NT2/D1 (cell line): ENCODE measurements around the gene OCRL.

Experiments
- SUZ12 ChIP-seq: IDR thresholded peaks from 2 replicates; pipeline ENCODE4 v1.6.1; 2011; ENCODE audit not compliant: insufficient read length, insufficient read depth; ENCODE audit errors: extremely low read depth
- YY1 ChIP-seq: IDR thresholded peaks from 2 replicates; pipeline ENCODE4 v1.6.1; 2011; ENCODE audit not compliant: insufficient read length, insufficient read depth
- ZNF274 ChIP-seq: IDR thresholded peaks from 2 replicates; pipeline ENCODE4 v1.6.1; 2011; ENCODE audit warnings: mild to moderate bottlenecking, low read depth, low read length

DNA sequence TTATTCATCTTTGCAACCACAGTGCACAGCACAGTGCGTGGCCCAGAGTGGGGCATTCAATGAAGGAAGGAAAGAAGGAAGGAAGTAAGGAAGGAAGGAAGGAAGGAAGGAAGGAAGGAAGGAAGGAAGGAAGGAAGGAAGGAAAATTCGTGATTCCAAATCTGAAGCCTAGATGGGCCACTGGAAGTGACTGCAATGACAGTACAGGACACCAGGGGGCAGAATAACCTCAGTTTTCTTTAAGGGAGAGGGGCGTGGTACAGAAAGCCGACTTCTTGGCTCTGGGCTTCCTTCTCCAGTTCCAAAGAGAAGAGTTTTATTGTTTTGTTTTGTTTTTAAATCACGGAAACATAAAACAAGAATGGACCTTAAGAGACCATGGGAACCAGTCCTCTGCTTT, 66.9 kb downstream of the OCRL start:
- no peak for TF ChIP-seq YY1
- no peak for TF ChIP-seq SUZ12
- no peak for TF ChIP-seq ZNF274
